EH (cell line): ENCODE measurements around the gene AGPAT3.

Source experiments
- DNase-seq: peaks from one replicate; pipeline ENCODE4 v3.0.0-alpha.2; 2015; ENCODE audit warnings: low read depth

AGPAT3 gene

DNA sequence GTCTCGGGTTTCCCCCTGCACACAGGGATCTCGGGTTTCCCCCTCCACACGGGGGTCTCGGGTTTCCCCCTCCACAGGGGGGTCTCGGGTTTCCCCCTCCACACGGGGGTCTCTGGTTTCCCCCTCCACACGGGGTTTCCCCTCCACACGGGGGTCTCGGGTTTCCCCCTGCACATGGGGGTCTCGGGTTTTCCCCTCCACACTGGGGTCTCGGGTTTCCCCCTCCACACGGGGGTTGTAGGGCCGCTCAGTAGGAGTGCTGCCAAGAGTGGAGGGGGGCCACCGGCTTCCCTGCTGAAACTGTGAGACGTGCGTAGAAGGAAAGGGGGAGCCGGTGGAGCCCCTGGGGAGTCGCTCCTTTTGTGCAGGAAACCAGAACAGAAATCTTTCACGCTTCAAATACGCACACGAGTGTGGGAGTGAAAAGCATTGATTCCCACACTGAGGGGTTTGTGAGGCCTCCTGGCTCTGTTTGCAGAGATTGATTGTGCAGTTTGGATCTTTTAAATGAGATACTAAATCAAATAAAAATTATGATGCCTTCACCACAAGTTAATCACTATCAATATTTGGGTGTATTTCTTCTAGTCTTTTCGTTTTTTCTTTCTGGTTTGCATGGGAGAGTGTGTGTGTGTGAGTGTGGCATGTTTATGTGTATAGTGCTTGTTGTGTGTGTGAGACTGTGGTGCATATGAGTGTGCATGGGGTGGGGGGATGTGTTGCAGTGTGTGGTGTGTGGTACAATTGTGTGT, 92.8 kb downstream of the AGPAT3 start:
- DNase-seq = no peak

DNA sequence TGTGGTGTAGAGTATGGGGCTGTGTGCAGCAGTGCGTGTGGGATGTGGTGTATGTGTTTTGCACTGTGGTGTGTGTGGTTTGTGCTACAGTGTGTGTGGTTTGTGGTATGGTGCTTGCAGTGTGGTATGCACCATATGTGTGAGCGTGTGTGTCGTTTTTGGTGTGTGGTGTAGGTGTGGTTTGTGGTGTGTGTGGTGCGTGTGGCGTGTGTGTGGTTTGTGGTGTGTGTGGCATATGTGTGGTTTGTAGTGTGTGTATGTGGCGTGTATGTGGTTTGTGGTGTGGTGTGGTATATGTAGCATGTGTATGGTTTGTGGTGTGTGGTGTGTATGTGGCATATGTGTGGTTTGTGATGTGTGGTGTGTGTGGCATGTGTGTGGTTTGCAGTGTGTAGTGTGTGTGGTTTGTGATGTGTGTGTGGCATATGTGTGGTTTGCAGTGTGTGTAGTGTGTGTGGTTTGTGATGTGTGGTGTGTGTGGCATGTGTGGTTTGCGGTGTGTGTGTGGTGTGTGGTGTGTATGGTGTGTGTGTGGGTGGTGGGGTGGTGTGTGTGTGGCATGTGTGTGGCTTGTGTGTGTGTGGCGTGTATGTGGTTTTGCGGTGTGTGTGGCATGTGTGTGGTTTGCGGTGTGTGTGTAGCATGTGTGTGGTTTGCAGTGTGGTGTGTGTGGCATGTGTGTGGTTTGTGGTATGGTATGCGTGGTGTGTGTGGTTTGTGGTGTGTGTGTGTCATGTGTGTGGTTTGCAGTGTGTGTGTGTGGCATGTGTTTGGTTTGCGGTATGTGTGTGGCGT, 93.5 kb downstream of the AGPAT3 start:
- DNase-seq = no peak

DNA sequence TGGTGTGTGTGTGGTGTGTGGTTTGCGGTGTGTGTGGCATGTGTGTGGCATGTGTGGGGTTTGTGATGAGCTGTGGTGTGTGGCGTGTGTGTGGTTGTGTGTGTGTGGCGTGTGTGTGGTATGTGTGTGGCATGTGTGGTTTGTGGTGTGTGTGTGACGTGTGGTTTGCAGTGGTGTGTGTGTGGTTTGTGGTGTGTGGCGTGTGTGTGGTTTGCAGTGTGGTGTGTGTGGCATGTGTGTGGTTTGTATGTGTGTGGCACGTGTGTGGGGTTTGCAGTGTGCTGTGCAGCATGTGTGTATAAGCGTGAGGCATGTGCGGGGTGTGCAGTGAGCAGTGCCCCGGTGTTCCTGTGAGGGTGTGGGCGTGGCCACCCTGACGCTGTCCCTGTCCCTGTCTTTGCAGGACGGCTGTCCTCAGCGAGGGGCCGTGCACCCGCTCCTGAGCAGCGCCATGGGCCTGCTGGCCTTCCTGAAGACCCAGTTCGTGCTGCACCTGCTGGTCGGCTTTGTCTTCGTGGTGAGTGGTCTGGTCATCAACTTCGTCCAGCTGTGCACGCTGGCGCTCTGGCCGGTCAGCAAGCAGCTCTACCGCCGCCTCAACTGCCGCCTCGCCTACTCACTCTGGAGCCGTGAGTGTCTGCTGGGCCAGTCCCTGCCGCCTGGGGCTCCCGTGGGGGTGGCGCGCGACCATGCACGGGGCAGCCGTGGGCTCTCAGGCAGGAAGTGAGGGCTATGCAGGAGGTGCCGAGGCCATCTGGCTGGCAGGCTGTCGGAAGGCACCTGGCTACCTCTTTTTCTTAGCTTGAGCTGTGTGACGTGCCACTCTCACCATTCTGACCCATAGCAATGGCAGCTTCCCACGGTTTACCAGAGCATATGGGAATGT, 94.5 kb downstream of the AGPAT3 start:
- no peak for DNase-seq

DNA sequence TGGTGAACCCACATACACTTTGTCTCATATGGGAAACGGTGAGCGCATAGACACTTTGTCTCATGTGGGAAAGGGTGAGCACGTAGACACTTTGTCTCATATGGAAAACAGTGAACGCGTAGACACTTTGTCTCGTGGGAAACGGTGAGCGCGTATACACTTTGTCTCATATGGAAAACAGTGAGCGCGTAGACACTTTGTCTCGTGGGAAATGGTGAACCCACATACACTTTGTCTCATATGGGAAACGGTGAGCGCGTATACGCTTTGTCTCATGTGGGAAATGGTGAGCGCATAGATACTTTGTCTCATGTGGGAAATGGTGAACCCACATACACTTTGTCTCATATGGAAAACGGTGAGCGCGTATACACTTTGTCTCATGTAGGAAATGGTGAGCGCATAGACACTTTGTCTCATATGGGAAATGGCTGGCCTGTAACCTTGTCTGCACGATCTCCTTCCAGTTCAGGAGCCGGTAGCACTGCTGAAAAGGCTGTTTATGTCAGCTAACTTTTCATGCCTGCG, 96.4 kb downstream of the AGPAT3 start:
- no peak for DNase-seq

DNA sequence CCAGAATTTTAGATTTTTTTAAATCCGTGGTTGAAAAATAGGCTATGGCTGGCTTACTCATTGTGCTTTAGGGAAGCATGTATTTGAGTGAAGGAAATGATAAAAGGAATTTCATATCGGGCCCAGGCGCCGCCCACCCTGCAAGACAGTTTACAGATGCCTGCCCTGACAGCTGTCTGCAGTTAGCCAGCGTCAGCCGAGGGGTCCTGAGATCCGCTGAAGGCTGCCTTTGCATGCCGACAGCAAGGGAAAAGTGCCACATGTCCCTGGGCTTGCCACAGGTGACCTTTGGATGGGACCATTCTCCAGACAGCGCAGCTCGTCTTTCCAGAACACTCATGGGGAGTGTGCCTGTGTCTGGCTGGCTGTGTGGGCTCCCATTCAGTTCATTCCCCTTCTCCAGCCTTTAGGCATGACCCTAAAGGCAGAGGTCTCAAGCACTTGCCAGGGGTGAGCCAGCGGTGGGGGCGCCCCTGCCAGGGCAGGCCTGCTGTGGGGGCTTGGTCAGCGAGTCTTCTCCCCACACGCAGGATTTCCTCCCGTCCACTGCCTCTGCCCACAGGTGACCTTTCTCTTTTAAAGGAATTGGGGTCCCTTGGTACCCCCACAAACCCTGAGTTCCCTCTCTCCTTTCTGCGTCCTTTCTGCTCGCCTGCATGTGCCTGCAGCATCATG, 101.0 kb downstream of the AGPAT3 start:
- DNase-seq = no peak

DNA sequence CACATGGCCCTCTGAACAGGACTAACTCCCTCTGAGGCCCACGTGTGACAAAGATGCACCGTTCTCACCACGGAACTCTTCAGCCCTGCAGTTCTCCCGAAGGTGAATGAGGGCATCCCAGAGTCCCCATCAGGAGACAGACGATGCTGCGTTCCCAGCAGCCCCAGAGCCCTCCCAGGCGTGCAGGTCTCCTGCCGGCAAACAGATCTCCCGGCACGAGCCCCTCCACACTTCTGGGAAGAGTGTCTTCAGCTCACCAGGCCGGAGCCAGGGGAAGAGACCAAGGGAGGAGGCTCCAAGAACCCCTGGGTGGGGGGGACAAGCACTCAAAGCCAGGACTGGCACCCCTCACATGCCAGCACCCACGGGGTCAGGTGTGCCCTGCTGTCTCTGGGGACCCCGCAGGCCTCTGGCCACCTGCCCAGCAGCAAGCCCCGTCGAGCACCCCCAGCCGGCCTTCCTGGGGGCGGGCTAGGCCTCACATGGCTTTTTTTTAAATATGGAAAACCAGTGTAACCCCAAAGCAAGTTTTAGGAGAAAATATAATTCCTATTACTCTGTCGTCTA, 102.0 kb downstream of the AGPAT3 start:
- DNase-seq = no peak

DNA sequence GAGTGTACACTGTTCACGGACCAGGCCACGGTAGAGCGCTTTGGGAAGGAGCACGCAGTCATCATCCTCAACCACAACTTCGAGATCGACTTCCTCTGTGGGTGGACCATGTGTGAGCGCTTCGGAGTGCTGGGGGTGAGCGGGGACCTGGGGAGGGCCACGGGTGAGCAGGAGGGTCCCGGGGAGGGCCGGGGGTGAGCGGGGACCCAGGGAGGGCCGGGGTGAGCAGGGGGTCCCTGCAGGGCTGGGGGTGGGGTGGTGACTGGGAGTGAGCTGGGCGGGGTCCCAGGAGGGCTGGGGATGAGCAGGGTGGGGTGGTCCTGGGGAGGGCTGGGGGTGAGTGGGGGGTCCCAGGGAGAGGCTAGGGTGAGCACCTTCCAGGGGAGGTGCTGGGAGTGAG, 103.0 kb downstream of the AGPAT3 start:
- no peak for DNase-seq

DNA sequence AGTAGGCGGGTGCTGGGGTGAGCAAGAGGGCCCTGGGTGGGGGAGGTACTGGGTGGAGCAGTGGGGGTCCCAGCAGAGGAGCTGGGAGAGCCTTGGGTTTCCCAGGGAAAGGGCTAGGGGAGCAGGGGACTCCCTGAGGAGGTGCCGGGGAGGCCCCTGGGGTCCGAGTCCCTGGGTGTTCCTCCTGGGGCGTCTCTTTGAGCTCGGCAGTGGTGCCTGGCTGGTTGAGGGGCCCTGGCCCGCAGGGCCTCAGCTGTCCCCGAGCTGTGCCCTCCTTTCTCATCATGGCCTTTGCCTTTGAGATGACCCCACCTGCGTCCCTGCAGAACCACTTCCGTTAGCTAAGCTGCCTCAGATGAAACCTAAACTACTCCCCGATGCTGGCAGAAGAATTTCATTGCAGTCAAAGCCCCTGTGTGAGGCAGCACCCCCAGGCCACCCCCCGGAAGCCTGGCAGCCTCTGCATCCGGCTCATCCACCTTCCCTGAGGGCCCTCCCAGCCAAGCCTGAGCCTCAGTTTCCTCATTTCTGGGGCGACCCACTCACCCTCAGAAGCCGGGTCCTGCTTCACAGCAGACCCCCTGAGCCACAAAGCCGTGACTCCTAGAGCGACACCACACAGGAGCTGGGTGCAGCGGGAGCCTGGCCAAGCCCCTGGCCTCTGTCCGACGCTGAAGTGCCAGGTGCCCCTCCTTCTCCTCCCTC, 103.5 kb downstream of the AGPAT3 start:
- no peak for DNase-seq

DNA sequence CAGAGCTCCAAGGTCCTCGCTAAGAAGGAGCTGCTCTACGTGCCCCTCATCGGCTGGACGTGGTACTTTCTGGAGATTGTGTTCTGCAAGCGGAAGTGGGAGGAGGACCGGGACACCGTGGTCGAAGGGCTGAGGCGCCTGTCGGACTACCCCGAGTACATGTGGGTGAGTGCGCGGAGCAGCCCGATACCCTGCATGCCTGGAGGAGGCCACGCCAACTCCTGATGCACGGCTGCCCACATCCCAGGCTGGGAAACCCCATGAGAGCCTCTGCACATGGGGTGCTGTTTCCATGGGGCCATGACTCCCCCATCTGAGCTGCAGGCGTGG, 104.1 kb downstream of the AGPAT3 start:
- no peak for DNase-seq

DNA sequence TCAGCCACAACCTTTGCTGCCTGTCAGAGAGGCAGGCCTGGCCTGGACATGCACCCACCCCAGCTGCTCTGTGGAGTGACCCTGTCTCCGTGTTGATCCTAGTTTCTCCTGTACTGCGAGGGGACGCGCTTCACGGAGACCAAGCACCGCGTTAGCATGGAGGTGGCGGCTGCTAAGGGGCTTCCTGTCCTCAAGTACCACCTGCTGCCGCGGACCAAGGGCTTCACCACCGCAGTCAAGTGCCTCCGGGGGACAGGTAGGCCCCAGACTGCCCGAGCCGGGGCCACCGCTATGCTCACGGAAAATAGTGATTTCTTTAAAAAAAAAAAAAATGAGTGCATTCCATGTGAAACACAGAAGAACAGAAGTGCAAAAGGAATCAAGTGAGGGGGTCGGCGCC, 105.5 kb downstream of the AGPAT3 start:
- DNase-seq = no peak

DNA sequence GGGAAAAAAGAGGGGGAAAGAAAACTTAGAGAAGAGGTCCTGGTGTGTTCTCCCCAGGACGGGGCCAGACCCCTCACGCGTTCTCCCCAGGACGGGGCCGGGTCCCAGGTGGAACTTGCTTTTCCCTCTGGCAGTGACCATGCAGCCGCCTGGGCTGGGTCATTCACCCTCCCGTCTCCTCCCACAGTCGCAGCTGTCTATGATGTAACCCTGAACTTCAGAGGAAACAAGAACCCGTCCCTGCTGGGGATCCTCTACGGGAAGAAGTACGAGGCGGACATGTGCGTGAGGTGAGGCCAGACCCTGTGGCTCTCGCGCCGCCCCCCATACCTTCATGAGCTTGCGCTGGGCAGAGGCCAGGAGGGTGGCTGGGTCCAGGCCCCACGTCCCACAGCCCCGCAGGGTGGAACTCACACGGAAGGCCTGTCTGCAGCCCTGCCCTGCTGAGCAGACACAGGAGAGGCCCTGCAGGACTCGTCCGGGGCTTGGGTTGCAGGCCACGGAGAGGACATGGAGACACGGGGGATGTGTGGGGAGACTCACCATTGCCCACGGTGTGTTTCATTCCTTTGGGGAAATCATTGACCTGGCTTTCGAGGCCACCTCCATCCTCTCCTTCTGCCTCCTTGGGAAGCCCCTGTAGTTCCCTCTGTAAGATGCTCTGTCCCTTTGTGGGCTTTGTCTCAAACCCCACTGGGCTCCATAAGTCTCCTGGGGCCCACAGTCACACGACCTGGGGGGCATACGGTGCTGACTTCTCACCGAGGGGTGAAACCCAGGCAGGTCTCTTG, 106.4 kb downstream of the AGPAT3 start:
- DNase-seq = no peak

DNA sequence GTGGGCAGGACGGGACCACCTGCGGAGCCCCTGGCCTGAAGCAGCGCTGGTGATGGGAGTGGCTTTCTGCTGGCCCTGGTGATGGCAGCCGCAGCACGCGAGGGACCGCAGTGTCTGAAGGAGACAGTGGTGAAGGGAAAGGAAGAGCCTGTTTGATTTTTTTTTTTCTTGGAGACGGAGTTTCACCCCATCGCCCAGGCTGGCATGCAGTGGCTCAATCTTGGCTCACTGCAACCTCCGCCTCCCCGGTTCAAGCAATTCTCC, 106.9 kb downstream of the AGPAT3 start:
- DNase-seq = no peak

DNA sequence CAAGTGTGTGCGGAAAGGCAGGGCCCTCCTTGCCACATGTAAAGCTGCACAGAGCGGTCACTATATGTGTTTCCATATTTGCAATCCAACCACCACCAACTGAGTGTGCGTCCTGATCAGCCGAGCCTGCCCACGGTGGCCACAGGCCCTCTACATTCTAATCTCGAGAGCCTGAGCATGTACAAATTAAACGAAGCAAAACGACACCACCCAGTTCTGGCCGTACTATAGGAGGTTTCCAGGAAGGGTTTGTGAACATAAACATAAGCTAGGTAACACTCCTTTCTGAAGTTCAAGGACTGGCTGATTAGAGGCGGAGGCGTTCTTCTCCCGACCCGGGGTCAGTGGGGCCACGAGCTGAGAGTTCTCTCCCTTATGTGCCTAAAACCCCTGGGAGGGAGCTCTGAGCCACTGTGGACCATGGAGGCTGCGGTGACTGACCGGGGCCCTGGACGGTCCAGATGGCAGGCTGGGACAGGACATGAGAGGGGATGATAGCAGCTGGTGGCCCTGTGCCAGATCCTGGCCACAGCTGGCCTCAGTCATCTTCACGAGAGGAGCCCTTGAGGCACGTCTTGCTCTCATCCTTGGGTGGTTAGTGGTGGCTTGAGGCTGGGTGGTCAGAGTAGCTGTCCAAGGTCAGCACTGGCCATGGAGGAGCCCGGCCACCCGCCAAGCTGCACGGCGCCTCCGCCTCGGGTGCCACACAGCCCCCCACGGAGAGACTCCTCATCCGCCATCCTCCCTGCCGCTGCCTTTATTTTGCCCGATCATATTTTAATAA, 108.0 kb downstream of the AGPAT3 start:
- peak; percentile 13 for DNase-seq

DNA sequence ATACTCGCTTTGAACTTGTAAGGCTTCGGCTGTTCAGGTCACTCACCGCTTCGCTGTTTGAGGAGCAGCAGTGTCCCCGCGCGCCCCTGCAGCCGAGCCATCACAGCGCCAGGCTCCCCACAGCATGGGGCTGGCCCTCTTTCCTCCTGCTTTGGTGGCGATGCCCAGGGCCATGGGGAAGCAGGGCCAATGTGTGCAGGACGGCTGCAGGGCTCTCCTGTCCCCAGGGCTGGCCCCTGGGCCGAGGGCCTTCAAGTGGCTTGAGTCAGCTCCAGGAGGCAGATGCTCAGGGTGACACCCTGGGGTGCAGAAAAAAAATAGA, 108.6 kb downstream of the AGPAT3 start:
- DNase-seq = no peak

DNA sequence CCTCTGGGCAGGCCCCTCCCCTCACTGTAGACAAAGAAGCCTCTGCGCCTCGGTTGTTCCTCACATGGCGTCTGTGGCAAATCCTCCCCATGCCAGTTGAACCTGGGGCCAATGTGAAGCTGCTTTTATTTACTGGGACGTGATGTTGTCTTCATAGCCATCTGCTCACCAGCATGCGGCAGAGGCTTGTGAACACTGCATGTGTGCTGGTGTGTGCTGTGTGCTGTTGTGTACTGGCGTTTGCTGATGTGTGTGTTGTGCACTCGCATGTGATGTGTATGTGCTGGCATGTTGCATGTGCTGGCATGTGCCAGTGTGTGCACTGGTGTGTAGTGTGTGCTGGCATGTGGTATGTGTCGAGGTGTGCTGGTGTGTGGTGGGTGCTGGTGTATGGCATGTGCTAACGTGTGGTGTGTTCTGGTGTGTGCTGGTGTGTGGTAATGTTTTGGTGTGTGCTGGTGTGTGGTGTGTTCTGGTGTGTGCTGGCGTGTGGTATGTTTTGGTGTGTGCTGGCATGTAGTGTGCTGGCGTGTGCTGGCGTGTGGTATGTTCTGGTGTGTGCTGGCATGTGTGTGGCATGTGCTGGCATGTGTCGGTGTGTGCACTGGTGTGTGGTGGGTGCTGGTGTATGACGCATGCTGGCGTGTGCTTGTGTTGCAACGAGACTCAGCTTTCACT, 109.9 kb downstream of the AGPAT3 start:
- DNase-seq = no peak

DNA sequence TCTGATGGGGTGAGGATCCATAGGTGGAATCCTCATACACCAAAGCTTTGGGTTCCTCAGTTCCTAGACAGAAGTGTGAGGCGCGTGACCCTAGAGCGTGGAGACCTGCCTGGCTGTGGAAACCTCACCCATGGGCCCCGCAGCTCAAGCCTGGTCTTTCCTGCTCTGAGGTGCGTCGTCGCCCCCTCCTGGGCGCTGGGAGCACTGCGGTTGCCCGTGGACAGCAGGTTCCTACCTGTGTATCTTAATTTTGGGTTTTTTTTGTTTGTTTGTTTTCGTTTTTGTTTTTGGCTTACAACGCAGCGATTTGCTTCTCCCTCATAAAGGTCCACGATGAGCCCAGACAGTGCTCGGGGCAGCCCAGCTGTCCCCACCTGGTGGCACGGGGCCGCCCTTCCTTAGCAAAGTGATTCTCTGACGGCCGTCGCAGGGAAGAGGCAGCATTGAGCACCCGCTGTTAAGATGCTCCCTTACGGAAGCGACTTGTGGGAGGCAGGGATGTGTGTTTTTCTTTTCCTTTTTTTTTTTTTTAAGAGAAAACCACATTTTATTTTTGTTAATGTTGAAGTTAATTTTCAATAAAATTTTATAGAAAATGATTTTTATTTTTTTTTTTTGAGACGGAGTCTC, 110.6 kb downstream of the AGPAT3 start:
- DNase-seq = peak; percentile 60

DNA sequence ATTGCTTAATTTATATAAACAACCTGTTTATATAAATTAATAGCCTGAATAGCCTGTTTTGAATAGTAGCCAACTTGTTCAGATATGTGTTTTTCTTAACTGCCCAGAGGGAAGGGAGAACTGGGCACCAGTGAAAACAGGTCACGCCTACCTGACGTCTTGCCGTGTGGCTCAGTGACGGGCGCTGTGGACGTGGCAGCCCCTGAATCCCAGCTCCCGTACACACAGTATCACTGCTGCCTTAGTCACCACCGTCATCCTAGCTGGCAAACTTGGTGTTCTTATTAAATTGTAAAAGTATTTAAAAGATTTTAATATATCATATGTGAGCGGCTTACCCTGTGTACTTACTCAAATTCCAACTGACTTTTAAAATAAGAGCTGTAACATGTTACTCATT, 111.6 kb downstream of the AGPAT3 start:
- DNase-seq = no peak

DNA sequence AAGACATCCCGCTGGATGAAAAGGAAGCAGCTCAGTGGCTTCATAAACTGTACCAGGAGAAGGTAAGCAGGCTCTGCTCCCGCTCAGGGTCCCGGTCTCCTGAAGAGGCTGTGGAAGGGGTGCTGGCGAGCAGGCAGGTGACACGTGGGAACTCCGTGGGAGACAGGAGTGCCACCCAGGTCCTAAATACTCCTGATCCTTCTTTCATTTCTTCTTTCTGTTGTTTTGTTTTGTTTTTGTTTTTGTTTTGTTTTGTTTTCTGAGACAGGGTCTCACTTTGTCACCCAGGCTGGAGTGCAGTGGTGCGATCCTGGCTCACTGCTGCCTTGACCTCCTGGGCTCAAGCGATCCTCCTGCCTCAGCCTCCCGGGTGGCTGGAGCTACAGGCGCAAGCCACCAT, 113.0 kb downstream of the AGPAT3 start:
- no peak for DNase-seq

DNA sequence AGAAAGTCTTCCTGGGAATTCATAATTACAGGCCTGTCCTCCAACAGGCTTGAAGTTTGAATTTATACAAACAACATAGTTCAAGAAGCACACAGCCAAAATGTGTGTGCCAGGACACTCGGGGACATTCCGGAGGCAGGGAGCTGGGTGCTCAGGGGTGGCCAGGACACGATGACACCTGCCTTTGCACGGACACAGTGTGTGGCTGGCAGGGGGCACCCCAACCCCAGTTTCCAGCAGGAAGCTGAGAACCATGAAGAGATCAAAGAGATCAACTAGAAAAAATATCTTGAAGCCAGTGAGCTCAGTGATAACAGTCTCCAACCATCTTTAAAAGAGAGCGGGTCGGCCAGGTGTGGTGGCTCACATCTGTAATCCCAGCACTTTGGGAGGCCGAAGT, 114.6 kb downstream of the AGPAT3 start:
- no peak for DNase-seq
